ENCODE results near the gene NDST3.

- peak; percentile 28 to 54 (median 36) for TF ChIP-seq CTCF (IDR thresholded peaks at IDR 0.05)
- no peak for TF ChIP-seq POLR2A (IDR thresholded peaks at IDR 0.05)
Observed at GRCh38 chr4:118270492-118270891, 236.2 kb downstream of the NDST3 start.
